Posterior cingulate gyrus (tissue), 11 donors: ENCODE measurements around the gene TAP2.
A peak's percentile ranks its signal among the peaks of the same experiment; 100 is the strongest.

Experiments used
- DNase-seq, 10 donors: peaks; one replicate each; pipeline versions ENCODE4 v3.0.0 to v3.0.0-alpha.2; 2020 to 2021; ENCODE audit warnings: mixed read lengths in 3 of 10
- intact Hi-C: fragments of 100-400 bp; cut with DNase I; formaldehyde crosslinking; loops from one replicate; pipeline ENCODE4 v1.15.1; 2023

TAP2 gene

DNA sequence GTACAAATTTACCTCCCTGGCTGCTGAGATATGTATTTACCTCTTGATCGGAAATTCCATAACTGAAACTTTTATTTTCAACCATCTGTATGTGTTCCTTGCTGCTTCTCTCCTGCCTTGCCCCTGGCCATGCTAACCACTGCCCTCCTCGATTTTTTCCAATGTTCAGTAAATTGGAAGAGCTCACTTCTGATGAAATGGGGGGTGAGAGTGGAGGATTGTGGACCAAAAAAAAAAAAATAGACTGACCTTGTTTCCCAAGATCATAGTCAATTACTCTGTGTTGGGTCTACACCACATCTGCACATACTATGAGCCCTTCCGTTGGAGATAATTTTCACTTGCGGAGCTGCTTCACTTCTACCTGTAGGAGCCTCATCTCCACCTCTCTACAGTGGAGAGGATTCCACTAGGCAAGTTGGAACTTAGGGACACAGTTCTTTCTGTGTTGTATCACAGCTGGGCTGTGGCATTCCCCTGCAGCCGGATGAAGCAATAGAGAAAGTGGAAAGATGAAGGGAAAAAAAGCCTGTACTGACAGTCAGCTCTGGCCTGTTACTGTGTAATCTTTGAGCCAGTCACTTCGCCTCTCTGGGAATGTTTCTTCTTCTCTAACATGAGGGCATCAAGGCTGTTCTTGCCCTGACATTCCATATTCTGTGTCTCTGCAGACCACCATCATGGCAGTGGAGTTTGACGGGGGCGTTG lies 17.1 kb upstream of the TAP2 start:
- DNase-seq, result no peak
- intact Hi-C loops, result no loop called here

DNA sequence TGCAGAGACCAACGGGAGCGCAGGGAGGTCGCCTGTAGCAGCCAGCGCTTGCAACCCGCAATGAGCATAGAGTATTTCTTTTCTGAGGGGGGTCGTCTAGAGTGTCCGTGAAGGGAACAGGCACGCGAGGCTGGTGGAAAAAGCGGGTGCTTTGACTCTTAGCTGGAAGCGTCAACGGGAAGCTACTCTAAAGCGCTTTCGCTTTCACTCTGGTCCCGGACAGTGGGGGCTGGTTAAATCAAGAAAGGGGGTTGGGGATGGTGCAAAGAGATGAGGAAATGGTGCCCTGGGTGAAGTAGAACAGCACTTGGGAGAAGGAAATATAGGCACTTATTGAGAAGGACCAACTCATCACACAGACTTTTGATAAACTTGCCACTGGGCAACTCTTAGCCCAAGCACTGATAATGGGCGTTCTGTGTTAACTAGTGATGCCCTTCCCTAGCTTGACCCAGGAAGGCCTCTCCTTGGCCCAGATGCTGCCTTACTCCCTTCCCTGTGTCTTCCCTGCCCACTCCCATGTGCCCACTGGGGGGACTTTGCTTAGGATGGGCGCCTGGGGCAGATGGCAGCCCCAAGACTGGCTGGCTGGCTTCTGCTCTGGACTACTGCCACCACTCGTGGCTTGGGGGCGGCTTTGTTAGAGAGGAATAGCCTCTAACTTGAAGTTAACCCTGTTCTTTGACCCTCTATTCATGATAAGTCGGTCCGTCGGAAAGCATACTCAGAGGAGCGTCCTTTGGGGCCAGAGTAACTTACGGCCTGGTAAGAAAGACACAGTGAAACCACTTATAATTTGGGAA lies 16.0 kb upstream of the TAP2 start:
- DNase-seq, result peak in 3 of 10 donors; percentile 18 to 72 (median 62)
- intact Hi-C loops, result loop anchor here (1.0 kb wide), 1 partner anchor 16 kb away; the partner anchor contains the start of gene TAP2

DNA sequence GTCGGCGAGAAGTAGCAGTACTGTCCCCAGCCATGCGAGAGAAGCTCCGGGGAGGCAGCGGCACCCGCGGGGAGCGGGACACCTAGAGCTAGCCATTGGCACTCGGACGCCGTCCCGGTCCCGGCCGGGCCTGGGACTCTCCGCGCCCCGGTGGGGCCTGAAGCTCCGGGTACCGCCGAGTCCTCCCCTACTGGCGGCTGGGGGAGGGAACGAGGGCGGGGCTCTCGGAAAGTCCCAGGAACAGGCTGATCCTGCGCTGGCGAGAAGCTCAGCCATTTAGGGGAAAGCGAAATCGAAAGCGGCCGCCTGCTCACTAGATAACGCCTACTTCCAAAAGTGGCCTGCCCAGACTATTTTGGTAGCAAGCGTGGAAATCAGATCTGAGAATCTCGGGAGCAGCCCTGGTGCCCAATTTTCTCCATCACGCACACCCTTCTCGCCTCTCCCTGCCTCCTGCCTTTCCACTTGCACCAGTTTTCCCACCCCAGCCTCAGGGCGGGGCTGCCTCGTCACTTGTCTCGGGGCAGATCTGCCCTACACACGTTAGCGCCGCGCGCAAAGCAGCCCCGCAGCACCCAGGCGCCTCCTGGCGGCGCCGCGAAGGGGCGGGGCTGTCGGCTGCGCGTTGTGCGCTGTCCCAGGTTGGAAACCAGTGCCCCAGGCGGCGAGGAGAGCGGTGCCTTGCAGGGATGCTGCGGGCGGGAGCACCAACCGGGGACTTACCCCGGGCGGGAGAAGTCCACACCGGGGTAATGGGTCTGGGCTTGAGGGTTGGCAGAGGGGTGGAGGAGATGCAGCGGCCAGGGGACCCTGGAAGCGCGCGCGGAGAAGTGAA lies 15.2 kb upstream of the TAP2 start, which contains the start of the genes PSMB9 and TAP1:
Gene PSMB9, plus strand, starts transcription at position 652 of the 835 bp plus-strand sequence. Its CDS starts 38 bp downstream, at position 690.
Gene TAP1, minus strand, starts transcription at position 164 of the 835 bp plus-strand sequence. Its CDS starts 68 bp downstream, at position 96.
- DNase-seq, result peak; percentile 84 to 99 (median 90)
- intact Hi-C loops, result loop anchor here (1.0 kb wide), 1 partner anchor 15 kb away; the partner anchor contains the start of gene TAP2

DNA sequence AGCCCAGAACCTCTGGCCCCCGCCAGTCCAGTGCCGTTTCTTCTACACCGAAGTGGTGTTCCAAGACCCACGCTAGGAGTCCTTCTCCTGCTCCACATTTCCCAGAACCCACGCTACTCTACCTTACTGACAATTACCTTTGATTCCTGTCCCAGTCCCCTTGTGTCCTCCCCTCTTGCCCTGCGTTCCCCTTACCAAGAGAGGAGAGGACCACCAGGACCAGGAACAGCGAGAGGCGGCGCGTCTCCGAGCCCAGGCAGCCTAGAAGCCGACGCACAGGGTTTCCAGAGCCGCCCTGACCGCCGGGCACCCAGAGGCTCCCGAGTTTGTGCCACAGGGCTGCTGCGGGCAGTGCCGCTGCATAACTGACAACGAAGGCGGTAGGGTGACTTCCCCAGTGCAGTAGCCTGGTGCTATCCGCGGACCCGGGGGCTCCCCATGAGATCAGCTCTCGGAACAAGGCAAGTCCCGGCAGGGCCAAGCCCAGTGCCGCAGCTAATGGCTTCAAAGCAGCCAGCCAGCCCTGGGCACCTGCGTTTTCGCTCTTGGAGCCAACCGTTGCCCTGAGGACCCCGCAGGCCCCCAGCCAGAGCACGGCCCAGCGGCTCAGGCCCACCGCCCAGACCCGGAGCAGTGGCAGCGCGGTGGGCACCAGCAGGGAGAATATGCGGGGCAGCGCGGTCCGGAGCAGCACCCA lies 14.5 kb upstream of the TAP2 start:
- peak; percentile 30 to 92 (median 44) for DNase-seq
- intact Hi-C loops, result no loop called here

DNA sequence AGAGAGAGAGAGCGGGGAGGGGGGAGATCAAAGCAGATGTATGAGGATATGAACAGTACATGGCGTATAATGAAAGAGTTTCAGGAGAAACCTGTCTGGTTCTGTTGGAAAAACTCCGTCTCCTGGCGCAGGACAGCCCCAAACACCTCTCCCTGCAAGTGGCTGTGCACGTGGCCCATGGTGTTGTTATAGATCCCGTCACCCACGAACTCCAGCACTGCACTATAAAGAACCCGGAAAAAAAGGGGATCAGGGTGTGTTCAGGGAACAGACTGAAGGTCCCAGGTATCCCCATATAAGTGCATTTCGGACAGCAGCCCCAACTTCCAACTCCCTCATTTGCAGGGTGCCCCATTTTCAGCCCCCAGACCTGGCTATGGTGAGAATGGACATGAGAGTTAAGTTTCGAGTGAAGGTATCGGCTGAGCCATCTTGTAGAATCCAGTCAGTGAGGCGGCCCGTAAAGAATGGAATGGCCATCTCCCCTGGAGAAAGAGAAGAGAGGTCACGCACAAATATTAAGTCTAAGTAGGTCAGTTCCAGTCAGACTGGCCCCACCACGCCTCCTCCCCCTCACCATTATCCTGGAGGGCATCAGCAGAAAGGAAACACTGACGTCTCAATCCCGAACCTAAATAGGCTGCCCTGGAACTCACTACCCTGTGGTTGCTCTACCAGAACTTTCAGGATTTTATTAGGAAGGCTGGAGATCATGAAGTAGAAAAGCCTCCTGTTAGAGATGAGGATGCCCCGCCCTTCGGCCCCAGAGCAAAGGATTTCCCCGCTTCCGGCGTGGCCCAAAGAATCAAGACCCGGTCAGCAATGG lies 13.7 kb upstream of the TAP2 start:
- intact Hi-C loops, result no loop called here
- peak in 4 of 10 donors; percentile 30 to 89 (median 54) for DNase-seq

DNA sequence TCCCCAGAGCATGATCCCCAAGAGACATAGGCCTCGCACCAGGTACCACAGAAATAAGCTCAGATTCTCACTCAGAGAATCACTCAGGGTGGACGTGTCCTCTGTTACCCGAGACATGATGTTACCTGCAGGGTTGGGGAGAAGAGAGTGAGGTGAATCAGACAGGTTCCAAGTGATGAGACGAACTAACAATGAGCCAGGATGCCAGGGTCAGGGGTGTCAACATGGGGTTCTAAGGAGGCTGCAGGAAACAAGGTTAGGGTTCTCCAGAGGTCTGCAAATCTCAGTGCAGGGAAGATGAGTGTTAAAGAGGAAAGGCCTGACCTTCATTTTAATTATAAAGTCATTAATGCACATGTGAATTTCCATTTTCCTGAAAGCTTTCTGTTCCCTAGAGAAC lies 12.5 kb upstream of the TAP2 start:
- intact Hi-C loops, result no loop called here

DNA sequence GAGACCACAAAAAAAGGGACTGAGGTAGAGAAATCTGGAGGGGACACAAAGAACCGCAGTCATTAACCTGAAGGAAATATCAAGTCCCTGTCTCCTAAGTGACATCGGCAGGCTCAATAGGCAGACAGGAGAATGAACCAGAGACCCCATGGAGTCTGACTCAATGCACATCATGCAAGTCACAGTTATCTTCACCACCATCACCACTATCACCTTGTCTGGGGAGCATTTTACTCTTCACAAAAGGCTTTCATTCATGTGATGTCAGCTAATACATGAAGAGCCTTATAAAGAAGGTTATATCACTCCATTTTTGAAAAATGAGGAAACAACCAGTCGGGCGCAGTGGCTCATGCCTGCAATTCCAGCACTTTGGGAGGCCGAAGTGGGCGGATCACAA lies 10.6 kb upstream of the TAP2 start:
- DNase-seq, result no peak
- intact Hi-C loops, result no loop called here

More for the DNA sequence above, 12.5 kb upstream of the TAP2 start:
- DNase-seq, result no peak

DNA sequence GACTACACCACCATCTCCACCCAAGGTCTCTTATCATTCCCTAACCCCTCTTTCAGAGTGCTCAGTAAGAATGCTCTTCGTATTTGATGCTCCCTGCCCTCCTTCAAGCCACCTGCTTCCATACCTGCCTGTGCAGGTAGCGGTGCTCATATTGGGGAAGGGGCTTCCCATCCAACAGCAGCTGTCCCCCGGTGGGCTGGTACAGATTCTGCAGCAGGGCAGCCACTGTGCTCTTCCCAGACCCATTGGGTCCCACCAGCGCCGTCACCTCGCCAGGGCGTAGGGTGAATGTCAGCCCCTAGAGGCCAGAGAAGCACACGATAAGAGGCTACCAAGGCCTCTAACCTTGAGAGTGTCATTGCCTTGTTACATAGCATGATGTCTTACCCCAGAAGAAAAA lies 9.3 kb upstream of the TAP2 start:
- intact Hi-C loops, result no loop called here
- DNase-seq, result no peak

DNA sequence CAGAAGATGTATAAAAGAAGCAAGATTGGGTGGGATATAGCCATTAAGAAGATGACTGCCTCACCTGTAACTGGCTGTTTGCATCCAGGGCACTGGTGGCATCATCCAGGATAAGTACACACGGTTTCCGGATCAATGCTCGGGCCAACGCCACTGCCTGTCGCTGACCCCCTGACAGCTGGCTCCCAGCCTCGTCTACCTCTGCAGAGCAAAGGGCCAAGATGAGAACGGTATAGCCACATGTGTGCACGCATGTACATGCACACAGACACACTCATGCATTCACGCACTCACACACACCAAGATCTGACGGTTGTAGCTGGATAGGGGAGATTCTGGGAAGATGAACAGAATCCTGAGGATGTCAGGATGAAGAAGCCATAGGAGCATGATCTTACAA lies 8.5 kb upstream of the TAP2 start:
- DNase-seq, result peak in 1 of 10 donors; percentile 71
- intact Hi-C loops, result no loop called here

DNA sequence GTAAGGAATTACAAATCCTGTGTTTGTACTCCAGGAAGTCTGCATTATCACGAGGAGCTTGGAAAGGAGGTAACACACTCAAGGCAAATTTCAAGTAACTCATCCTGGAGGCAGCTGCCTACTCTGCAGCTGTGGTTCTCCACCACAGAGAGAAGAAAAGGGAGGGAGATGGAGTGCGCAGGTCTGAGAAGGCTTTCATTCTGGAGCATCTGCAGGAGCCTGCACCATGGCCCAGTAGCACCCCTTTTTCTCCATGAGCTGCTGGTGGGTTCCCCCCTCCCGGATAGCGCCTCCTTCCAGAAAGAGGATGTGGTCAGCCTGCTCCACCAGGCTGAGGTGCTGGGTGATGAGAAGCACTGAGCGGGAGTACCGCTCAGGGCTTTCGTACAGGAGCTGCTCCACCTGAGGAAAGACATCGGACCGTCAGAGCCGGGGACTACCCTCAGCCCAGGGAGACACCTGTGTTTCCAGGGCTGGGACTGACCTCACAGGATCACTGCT lies 6.9 kb upstream of the TAP2 start:
- peak in 3 of 10 donors; percentile 59 to 86 (median 61) for DNase-seq

DNA sequence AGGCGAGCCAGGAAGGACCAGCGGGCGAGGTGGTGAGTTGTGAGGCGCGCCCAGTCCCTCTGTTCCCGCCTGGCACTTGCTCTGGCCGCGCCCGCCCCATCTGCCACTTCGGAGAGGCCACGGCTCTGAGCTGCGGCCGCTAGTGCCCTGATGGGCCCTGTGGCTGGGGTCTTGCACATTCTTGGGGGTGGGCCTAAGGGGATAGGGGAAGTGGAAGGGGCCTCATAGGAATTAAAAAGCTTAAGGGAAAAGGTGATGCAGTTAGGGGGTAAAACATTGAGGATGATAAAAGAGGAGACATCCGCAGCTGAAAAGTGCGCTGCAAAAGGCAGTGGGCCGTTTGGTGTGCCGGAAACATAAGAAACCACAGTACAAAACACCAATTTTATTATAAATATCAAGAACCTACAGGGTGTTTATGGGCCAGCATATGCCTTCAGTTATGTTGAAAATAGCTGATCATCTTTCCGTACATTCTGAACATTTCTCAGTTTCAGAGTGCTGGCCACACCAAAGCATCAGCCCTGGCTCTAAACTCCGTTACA lies 6.4 kb upstream of the TAP2 start:
- DNase-seq, result no peak
- intact Hi-C loops, result no loop called here

More for the DNA sequence above, 6.9 kb upstream of the TAP2 start:
- intact Hi-C loops, result no loop called here

DNA sequence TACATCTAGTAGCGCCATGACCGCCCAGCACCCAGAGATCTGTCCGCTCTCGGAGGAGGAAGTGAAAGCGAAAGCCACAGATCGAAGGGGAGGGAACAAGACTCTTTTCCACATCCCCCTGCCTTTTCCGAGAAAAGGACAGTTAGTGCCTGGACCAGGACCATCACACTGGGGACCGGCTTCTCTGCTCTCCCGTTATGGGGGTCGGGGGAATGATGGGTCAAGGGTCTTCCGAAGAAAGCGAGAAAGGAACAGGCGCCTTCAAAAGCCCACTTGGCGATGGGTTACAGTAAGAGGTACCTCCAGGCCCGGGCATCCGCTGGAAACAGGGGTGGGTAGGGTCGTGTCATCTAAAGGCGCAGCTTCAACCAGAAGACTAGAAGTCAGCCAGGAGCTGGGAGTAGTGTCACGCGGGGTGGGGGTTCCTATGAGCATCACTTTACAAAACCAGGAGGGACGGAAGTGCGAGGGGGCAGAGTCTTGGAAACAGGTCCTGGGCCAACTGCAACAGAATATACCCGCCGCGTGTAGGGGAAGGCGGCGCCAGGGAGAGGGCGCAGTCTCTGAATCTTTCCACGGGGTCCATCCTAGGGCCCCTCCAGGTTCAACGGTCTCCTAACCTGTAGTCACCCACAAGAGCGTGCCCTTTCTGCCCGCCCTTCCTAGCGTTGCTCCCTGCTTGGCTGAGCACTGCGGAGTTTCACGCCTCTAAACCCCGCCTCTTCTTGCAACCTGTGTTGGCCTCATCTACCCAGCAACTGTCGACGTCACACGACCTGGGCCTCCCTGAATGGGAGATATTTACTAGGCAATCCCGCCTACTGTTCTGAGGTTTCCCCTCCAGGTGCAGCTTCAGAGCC lies 5.7 kb upstream of the TAP2 start, which contains the start of gene PSMB8:
Gene PSMB8, minus strand, starts transcription at position 69 of the 860 bp plus-strand sequence. Its CDS starts 51 bp downstream, at position 18.
- intact Hi-C loops, result no loop called here

DNA sequence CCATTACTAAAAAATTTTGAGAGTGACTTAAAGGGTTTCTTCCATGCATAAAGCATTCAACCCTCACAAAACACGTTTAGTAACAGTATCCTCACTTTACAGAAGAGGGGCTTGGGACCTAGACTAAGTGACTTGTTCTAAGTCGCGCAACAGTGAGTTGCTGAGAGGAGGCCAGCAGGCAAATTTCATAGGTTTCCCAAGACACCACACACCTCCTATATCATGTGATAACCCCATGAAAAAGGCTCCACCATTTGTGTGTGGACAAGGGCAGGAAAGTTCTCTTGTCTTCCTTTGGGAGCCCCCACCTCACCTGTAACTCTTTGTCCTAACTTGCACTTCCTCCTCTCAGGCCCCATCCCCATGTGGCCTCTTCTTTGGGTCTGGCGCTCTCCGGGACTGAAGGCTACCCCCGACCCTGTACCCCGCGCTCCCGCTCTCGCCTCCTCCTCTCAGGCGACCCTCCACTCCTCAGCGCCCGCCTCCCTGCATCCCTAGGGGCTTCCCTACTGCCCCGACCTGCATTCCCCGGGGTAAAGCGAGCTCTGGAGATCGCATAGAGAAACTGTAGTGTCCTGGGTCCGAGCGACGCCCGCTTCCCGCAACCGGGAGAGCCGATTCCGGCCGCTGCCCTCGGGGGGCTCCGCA lies 4.9 kb upstream of the TAP2 start:
- intact Hi-C loops, result no loop called here
- DNase-seq, result no peak

More for the DNA sequence above, 5.7 kb upstream of the TAP2 start, which contains the start of gene PSMB8:
- peak; percentile 82 to 99 (median 94) for DNase-seq

DNA sequence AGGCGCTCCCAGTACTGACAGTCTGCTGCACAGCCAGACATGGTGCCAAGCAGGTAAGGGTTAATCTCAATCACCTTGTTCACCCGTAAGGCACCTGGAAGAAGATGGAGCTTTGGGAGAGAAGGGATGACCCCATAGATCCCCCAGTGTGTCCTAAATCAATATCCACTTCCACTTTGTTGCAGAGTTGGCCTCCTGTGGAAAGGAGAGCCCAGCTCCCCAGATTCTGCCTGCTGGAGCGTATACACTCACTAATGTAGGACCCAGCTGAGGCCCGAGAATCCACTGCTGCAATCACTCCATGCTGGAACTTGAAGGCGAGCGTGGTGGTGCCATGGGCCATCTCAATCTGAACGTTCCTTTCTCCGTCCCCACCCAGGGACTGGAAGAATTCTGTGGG lies 4.2 kb upstream of the TAP2 start:
- intact Hi-C loops, result no loop called here
- DNase-seq, result no peak

DNA sequence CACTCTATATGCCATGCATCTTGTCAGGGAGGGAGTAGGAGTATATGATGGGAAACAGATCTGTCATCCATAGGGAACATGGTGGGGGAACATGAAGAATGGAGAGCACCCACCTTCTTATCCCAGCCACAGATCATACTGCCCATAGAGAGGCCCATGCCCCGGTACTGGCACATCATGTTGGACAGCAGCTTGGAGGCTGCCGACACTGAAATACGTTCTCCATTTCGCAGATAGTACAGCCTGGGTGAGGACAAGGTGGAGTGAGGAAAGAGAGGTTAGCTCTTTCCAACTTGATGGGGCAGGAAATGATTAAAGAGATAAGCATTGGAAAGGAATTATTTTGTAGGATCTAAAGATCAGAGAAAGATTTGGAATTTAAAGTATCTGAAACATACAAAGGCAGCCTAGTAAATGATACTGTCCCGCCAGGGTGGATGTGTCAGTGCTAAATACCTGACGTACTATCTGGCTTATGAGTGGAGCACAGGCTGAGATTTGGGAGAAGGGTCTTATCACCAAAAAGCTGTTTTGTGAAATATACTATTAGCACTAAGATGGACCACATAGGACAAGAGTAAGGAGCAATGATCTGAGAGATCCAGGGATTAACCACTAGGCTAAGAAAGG lies 3.6 kb upstream of the TAP2 start:
- no peak for DNase-seq
- intact Hi-C loops, result no loop called here

DNA sequence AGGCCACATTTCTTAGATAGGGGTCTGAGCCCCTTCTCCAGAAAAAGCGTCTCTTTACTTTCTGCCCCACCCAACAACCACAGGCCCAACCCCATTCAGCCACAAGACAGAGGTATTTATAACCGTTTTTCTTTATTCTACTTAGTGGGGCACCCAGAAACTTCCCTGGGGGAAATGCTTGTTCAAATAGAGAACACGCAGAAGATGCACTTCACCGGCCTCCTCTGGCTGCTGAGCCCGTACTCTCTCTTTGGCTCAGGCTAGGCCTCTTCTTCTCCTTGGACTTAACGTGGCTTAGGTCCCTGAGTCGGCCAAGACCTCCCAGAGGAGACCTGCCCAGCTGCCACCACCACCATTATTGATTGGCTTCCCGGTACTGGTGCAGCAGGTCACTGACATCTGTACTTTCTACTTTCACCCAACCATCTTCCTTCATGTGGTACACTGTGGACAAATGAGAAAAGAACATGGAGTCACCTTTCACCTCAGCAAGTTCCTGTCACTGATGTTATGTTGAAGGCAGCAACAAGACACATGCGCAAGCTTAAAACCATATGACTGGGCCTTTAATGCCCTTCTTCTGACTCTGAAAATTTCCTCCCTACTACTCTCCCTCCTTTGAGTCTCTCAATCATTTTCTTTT lies 2.2 kb upstream of the TAP2 start:
- intact Hi-C loops, result no loop called here
- no peak for DNase-seq
